H9 (cell line): ENCODE data around the gene AFF2. TPM values are rescaled to one million over a fixed set of nuclear protein-coding genes. Genes with fewer than 3 reads are reported as not detected.

ENCODE experiments used
- DNase-seq: peaks from one replicate; pipeline ENCODE4 v3.0.0-alpha.2; 2017
- H2AFZ ChIP-seq: one replicate; pipeline ENCODE4 v1.6.1; 2013; ENCODE audit warnings: mild to moderate bottlenecking, low read length, control low read depth, moderate library complexity
- H2AK5ac ChIP-seq: 2 replicates; pipeline ENCODE4 v1.6.1; 2013; ENCODE audit warnings: low read length, control low read depth, mixed read lengths; ENCODE audit not compliant: insufficient read length
- H2BK120ac ChIP-seq: one replicate; pipeline ENCODE4 v1.6.1; 2013; ENCODE audit warnings: low read depth, mild to moderate bottlenecking, low read length, control low read depth, inconsistent platforms; ENCODE audit not compliant: poor library complexity, severe bottlenecking
- H2BK12ac ChIP-seq: 2 replicates; pipeline ENCODE4 v1.6.1; 2013; ENCODE audit warnings: low read length, control low read depth, mixed read lengths, low read depth; ENCODE audit not compliant: insufficient read length
- H2BK15ac ChIP-seq: 2 replicates; pipeline ENCODE4 v1.6.1; 2013; ENCODE audit warnings: low read depth, low read length, control low read depth
- H2BK20ac ChIP-seq: one replicate; pipeline ENCODE4 v1.6.1; 2013; ENCODE audit warnings: low read depth, mild to moderate bottlenecking, low read length, control low read depth, inconsistent platforms; ENCODE audit not compliant: poor library complexity, severe bottlenecking
- H2BK5ac ChIP-seq: 2 replicates; pipeline ENCODE4 v1.6.1; 2013; ENCODE audit warnings: low read length, control low read depth, mixed read lengths; ENCODE audit not compliant: insufficient read length
- H3K14ac ChIP-seq: 2 replicates; pipeline ENCODE4 v1.6.1; 2013; ENCODE audit warnings: low read length, control low read depth; ENCODE audit not compliant: insufficient read depth
- H3K18ac ChIP-seq: 2 replicates; pipeline ENCODE4 v1.6.1; 2013; ENCODE audit warnings: low read depth, mild to moderate bottlenecking, mixed read lengths, low read length, control low read depth; ENCODE audit not compliant: insufficient read length
- H3K23ac ChIP-seq: 2 replicates; pipeline ENCODE4 v1.6.1; 2013; ENCODE audit warnings: low read length, control low read depth, mixed read lengths, low read depth; ENCODE audit not compliant: insufficient read length
- H3K23me2 ChIP-seq: 2 replicates; pipeline ENCODE4 v1.6.1; 2013; ENCODE audit warnings: low read depth, mild to moderate bottlenecking, mixed read lengths, low read length, control low read depth; ENCODE audit not compliant: insufficient read length, poor library complexity, severe bottlenecking
- H3K27ac ChIP-seq: 2 replicates; pipeline ENCODE4 v1.5.1; 2013; ENCODE audit warnings: low read length, control low read depth, mixed read lengths, low read depth; ENCODE audit not compliant: insufficient read length
- H3K27me3 ChIP-seq: 2 replicates; pipeline ENCODE4 v1.6.1; 2013; ENCODE audit warnings: low read length, control low read depth, inconsistent platforms; ENCODE audit not compliant: insufficient read depth
- H3K4ac ChIP-seq: 2 replicates; pipeline ENCODE4 v1.6.1; 2013; ENCODE audit warnings: low read depth, mild to moderate bottlenecking, control low read depth, inconsistent platforms, low read length, moderate library complexity
- H3K4me1 ChIP-seq: 2 replicates; pipeline ENCODE4 v1.6.1; 2013; ENCODE audit warnings: low read length, control low read depth, inconsistent platforms; ENCODE audit not compliant: insufficient read depth
- H3K4me2 ChIP-seq: 2 replicates; pipeline ENCODE4 v1.6.1; 2013; ENCODE audit warnings: low read length, control low read depth, mixed read lengths; ENCODE audit not compliant: insufficient read length, insufficient read depth
- H3K56ac ChIP-seq: 2 replicates; pipeline ENCODE4 v1.6.1; 2013; ENCODE audit warnings: low read depth, mild to moderate bottlenecking, mixed read lengths, low read length, control low read depth; ENCODE audit not compliant: insufficient read length
- H3K79me1 ChIP-seq: 2 replicates; pipeline ENCODE4 v1.6.1; 2013; ENCODE audit warnings: low read depth, mild to moderate bottlenecking, moderate library complexity, low read length, control low read depth, inconsistent platforms; ENCODE audit not compliant: insufficient read depth, poor library complexity, severe bottlenecking
- H3K79me2 ChIP-seq: 2 replicates; pipeline ENCODE4 v1.6.1; 2013; ENCODE audit warnings: low read length, control low read depth, inconsistent platforms; ENCODE audit not compliant: insufficient read depth
- H3K9ac ChIP-seq: 2 replicates; pipeline ENCODE4 v1.6.1; 2013; ENCODE audit warnings: low read length, control low read depth, mixed read lengths; ENCODE audit not compliant: insufficient read length; ENCODE audit errors: extremely low read depth
- H3K9me3 ChIP-seq: one replicate; pipeline ENCODE4 v1.6.1; 2013; ENCODE audit warnings: low read depth, low read length, inconsistent platforms; ENCODE audit not compliant: control insufficient read depth
- H3T11ph ChIP-seq: one replicate; pipeline ENCODE4 v1.6.1; 2013; ENCODE audit warnings: mild to moderate bottlenecking, low read length, control low read depth, inconsistent platforms
- H4K20me1 ChIP-seq: one replicate; pipeline ENCODE4 v1.6.1; 2013; ENCODE audit not compliant: control insufficient read depth, insufficient read length, insufficient read depth
- H4K5ac ChIP-seq: 2 replicates; pipeline ENCODE4 v1.6.1; 2013; ENCODE audit warnings: low read depth, mild to moderate bottlenecking, mixed read lengths, low read length, control low read depth; ENCODE audit not compliant: insufficient read length
- H4K8ac ChIP-seq: replicated peaks from 2 replicates; pipeline ENCODE4 v1.6.1; 2013; ENCODE audit warnings: low read length, control low read depth, mixed read lengths, low read depth; ENCODE audit not compliant: insufficient read length
- H4K91ac ChIP-seq: 2 replicates; pipeline ENCODE4 v1.6.1; 2013; ENCODE audit warnings: low read depth, mild to moderate bottlenecking, moderate library complexity, mixed read lengths, low read length, control low read depth; ENCODE audit not compliant: insufficient read length
- H3K27ac Mint-ChIP-seq, 3 experiments: 2 replicates in 2 of 3; 3 replicates in 1 of 3; pipeline ENCODE4 v1.8.0; 2020 to 2021; ENCODE audit warnings: mixed read lengths in 3 of 3, mild to moderate bottlenecking in 1 of 3, moderate library complexity in 1 of 3
- H3K27me3 Mint-ChIP-seq: 2 replicates; pipeline ENCODE4 v1.8.0; 2021; ENCODE audit warnings: low read depth, mild to moderate bottlenecking, moderate library complexity, mixed read lengths
- H3K36me3 Mint-ChIP-seq, 3 experiments: 2 replicates in 2 of 3; 3 replicates in 1 of 3; pipeline ENCODE4 v1.8.0; 2020 to 2021; ENCODE audit warnings: low read depth in 3 of 3, mixed read lengths in 3 of 3; ENCODE audit not compliant: insufficient read depth in 1 of 3
- H3K4me1 Mint-ChIP-seq, 2 experiments: 2 replicates each; pipeline ENCODE4 v1.8.0; 2020; ENCODE audit warnings: mixed read lengths in 2 of 2
- H3K4me3 Mint-ChIP-seq, 2 experiments: 2 replicates in 1 of 2; 3 replicates in 1 of 2; pipeline ENCODE4 v1.8.0; 2020 to 2021; ENCODE audit warnings: mild to moderate bottlenecking in 2 of 2, mixed read lengths in 2 of 2, moderate library complexity in 1 of 2
- H3K9me3 Mint-ChIP-seq, 2 experiments: 2 replicates in 1 of 2; 3 replicates in 1 of 2; pipeline ENCODE4 v1.8.0; 2020; ENCODE audit warnings: mild to moderate bottlenecking in 2 of 2, mixed read lengths in 2 of 2, moderate library complexity in 1 of 2
- CTCF ChIP-seq: fragments of 200-600 bp; sonication (generic); conservative IDR thresholded peaks from 3 replicates; pipeline ENCODE4 v1.8.0; 2021; ENCODE audit warnings: antibody characterized with exemption, mild to moderate bottlenecking
- WGBS: extraction: QIAGEN DNeasy Blood & Tissue Kit; methylation state at CpG from one replicate; pipeline ENCODE4 v1.1.7; 2013; ENCODE audit warnings: missing lambda C conversion rate, low lambda C conversion rate, mixed read lengths; ENCODE audit not compliant: insufficient read length; ENCODE audit errors: extremely low coverage; 5-methylcytosine and 5-hydroxymethylcytosine counted together
- total RNA-seq: library from RNA; stranded (reverse); gene quantifications from 2 replicates; pipeline ENCODE4 v1.2.1, GENCODE V29; 2021

AFF2 gene
- total RNA-seq, 1 experiment from 2014 or later, result 14.6 TPM

DNA sequence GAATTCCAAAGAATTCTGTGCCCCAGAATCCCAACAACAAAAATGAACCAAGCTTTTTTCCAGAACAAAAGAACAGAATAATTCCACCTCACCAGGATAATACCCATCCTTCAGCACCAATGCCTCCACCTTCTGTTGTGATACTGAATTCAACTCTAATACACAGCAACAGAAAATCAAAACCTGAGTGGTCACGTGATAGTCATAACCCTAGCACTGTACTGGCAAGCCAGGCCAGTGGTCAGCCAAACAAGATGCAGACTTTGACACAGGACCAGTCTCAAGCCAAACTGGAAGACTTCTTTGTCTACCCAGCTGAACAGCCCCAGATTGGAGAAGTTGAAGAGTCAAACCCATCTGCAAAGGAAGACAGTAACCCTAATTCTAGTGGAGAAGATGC is 161.6 kb downstream of the AFF2 start:
- Histone ChIP-seq H3K4ac (no peak overlapping the region), H4K91ac (no peak overlapping the region), H3K56ac (no peak overlapping the region), H3K9ac (no peak overlapping the region), H4K8ac (no peak overlapping the region), H3K23ac (no peak overlapping the region), H3K23me2 (no peaks in the 10 kb centered on the region), H3K14ac (no peak overlapping the region), H3K4me1 (no peaks in the 10 kb centered on the region), H2BK12ac (no peak overlapping the region), H3K79me1 (no peaks in the 10 kb centered on the region), H2BK120ac (no peak overlapping the region), H3K27me3 (no peaks in the 10 kb centered on the region), H3K9me3 (peaks cover 36% of the 10 kb centered on the region), H3K18ac (no peak overlapping the region), H4K20me1 (no peaks in the 10 kb centered on the region), H2BK15ac (no peak overlapping the region), H2BK5ac (no peak overlapping the region), H3K27ac (no peak overlapping the region), H2AFZ (no peak overlapping the region), H2AK5ac (no peak overlapping the region), H2BK20ac (no peak overlapping the region), H3T11ph (no peak overlapping the region), H4K5ac (no peak overlapping the region), H3K79me2 (no peaks in the 10 kb centered on the region), H3K4me2 (no peak overlapping the region)
- Mint-ChIP-seq H3K27ac (no peak overlapping the region), H3K36me3 (peaks cover 4 to 11% (median 6%) of the 10 kb centered on the region in 3 experiments; a peak in 6 of 7 replicates), H3K27me3 (no peaks in the 10 kb centered on the region), H3K9me3 (peaks cover 49 to 69% of the 10 kb centered on the region in 2 experiments), H3K4me3 (no peak overlapping the region), H3K4me1 (no peaks in the 10 kb centered on the region)
- TF ChIP-seq CTCF, result no peak
- no CpG with 5 or more reads among the region's 1 CpG for WGBS
- DNase-seq, result no peak
